Kidney epithelial cell (primary cell): Measurements from ENCODE around the gene GRM8. TPM values are rescaled to one million over a fixed set of nuclear protein-coding genes. Genes with fewer than 3 reads are reported as not detected.

Source experiments
- DNase-seq: peaks from one replicate; pipeline ENCODE4 v3.0.0-alpha.2; 2010; ENCODE audit warnings: low read depth
- H3K27me3 ChIP-seq: 2 replicates; pipeline ENCODE4 v1.6.0; 2011; ENCODE audit warnings: low read length; ENCODE audit not compliant: control insufficient read depth, insufficient read depth
- H3K36me3 ChIP-seq: 2 replicates; pipeline ENCODE4 v1.5.1; 2011; ENCODE audit warnings: low read length; ENCODE audit not compliant: control insufficient read depth, insufficient read depth
- H3K4me3 ChIP-seq: 2 replicates; pipeline ENCODE4 v1.5.1; 2011; ENCODE audit warnings: low read depth, mild to moderate bottlenecking, control low read depth, low read length
- CTCF ChIP-seq: IDR thresholded peaks from 2 replicates; pipeline ENCODE4 v1.5.1; 2011; ENCODE audit warnings: mild to moderate bottlenecking, moderate library complexity, low read length, control low read depth, inconsistent platforms; ENCODE audit not compliant: insufficient read depth, poor library complexity, severe bottlenecking
- total RNA-seq: library from RNA; depleted of rRNA; stranded (reverse); fragments of >200 nt; gene quantifications from 2 replicates; pipeline ENCODE4 v1.2.3, GENCODE V29; 2015

Gene GRM8
- total RNA-seq, 1 donor from 2014 or later, result 0.17 TPM

- Histone ChIP-seq H3K36me3 (no peaks in the 10 kb centered on the region), H3K27me3 (no peaks in the 10 kb centered on the region), H3K4me3 (no peak overlapping the region)
- no peak for DNase-seq
- TF ChIP-seq CTCF, result no peak
Observed at GRCh38 chr7:126637538-126637937, 615.2 kb downstream of the GRM8 start.

DNA sequence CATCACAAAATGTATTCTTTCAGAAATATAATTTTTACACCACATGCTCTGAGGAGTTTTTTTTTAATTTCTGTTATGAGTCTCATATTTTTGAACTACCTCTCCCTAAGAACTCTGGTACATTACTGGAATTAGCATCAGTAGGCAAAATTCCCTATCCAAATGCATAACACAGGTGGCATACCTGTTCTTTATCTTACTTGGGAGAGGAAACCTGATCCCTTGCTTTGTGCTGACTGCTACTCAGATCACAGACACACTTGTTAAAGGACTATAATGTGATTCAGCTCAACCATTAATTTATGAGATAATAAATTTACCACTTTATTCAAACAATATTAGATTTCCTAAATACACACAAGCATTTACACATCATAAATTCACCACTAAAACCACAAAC lies 617.2 kb downstream of the GRM8 start:
- Histone ChIP-seq H3K27me3 (no peaks in the 10 kb centered on the region), H3K4me3 (no peak overlapping the region), H3K36me3 (no peaks in the 10 kb centered on the region)
- DNase-seq, result no peak
- TF ChIP-seq CTCF, result no peak

- no peaks in the 10 kb centered on the region for H3K36me3 ChIP-seq
- TF ChIP-seq CTCF, result peak; percentile 44
- no peak for DNase-seq
Observed at GRCh38 chr7:126608339-126608776, 644.4 kb downstream of the GRM8 start.

GRCh38 chr7:126606331-126606730 lies 646.4 kb downstream of the GRM8 start:
- H3K4me3 ChIP-seq, result no peak overlapping the region
- no peak for TF ChIP-seq CTCF
- no peaks in the 10 kb centered on the region for H3K36me3 ChIP-seq
- DNase-seq, result no peak
- no peaks in the 10 kb centered on the region for H3K27me3 ChIP-seq

More at GRCh38 chr7:126608339-126608776, 644.4 kb downstream of the GRM8 start:
- Histone ChIP-seq H3K4me3 (no peak overlapping the region), H3K27me3 (no peaks in the 10 kb centered on the region)

DNA sequence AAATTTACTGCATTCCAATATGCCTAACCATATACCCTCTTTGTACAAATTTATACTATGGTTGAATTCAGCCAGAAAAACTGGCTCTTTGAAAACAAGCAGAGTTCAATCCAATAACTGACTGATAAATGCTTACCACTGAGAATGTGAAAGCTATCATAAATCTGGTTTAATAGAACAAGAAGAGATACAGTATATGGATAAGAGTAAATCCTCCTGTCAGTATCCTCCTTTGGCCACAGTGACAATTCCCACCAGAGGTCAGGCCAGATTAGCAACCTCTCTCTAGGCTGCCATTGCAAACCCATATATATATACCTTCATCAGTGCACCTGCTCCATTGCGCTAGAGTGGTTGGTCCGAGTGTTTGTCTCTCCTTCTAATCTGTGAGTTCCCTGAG lies 647.2 kb downstream of the GRM8 start:
- no peak for TF ChIP-seq CTCF
- no peak overlapping the region for H3K4me3 ChIP-seq
- H3K27me3 ChIP-seq, result no peaks in the 10 kb centered on the region
- no peaks in the 10 kb centered on the region for H3K36me3 ChIP-seq
- no peak for DNase-seq

DNA sequence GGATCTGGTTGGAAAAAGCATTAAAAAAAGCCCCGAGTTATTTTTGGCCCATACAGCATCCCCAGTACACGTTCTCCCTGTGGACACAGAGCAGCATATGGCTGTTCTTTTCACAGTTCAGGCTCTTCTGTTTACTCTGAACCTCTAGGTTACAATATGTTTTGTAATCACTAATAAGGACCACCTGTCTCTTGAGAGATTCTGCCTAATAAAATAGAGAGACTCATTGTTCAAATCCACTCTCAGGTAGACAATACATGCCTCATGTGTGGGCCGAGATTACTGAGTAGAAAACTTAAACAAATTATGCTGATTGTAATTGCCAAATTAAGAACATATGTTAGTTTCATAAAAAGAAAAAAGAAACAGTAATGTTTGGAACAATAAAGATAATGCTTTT lies 647.7 kb downstream of the GRM8 start:
- DNase-seq, result no peak
- Histone ChIP-seq H3K27me3 (no peaks in the 10 kb centered on the region), H3K4me3 (no peak overlapping the region), H3K36me3 (no peaks in the 10 kb centered on the region)
- TF ChIP-seq CTCF, result no peak
